Stomach (tissue), 4 donors: ENCODE data around the gene PDE4B.

Source experiments
- POLR2A ChIP-seq, 4 donors: fragments of 450-650 bp; IDR thresholded peaks; one replicate each; pipeline ENCODE4 v1.6.1; 2016; ENCODE audit warnings: antibody characterized with exemption in 4 of 4, control low read depth in 2 of 4, mild to moderate bottlenecking in 1 of 4, moderate library complexity in 1 of 4
- TF ChIP-seq, protein P1 (sequence below), 7 experiments: fragments of 450-650 bp in 4 of 7; fragments of 200-600 bp in 3 of 7; sonication (generic) in 3 of 7; IDR thresholded peaks; one replicate each; pipeline ENCODE4 v1.5.1; 2016 to 2019; ENCODE audit warnings: antibody characterized with exemption in 7 of 7, control low read depth in 2 of 7, mild to moderate bottlenecking in 1 of 7

DNA sequence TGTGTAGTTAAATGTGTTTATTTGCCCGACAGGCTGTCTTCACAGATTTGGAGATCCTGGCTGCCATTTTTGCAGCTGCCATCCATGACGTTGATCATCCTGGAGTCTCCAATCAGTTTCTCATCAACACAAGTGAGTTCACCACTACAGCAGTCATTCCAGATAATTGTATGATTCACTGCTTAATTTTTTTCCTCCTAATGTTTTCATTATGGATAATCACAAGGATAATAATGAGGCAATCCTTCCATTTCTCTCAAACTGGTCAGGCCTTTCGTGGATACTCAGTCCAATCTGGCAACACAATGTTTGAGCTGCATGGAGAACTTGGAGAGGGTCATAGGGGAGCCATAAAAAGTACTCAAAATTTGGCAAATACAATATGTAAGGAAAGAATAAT is 572.9 kb downstream of the PDE4B start:
- TF ChIP-seq, protein P1, sequence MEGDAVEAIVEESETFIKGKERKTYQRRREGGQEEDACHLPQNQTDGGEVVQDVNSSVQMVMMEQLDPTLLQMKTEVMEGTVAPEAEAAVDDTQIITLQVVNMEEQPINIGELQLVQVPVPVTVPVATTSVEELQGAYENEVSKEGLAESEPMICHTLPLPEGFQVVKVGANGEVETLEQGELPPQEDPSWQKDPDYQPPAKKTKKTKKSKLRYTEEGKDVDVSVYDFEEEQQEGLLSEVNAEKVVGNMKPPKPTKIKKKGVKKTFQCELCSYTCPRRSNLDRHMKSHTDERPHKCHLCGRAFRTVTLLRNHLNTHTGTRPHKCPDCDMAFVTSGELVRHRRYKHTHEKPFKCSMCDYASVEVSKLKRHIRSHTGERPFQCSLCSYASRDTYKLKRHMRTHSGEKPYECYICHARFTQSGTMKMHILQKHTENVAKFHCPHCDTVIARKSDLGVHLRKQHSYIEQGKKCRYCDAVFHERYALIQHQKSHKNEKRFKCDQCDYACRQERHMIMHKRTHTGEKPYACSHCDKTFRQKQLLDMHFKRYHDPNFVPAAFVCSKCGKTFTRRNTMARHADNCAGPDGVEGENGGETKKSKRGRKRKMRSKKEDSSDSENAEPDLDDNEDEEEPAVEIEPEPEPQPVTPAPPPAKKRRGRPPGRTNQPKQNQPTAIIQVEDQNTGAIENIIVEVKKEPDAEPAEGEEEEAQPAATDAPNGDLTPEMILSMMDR (IDR thresholded peaks at IDR 0.05) = no peak
- no peak for TF ChIP-seq POLR2A (IDR thresholded peaks at IDR 0.05)
